AG04450 (cell line): Measurements from ENCODE around the gene MRPL19. TPM values are rescaled to one million over a fixed set of nuclear protein-coding genes. Genes with fewer than 3 reads are reported as not detected.

Experiments
- CTCF ChIA-PET: fragments of 300-600, 350-600 bp; formaldehyde crosslinking; extraction: SDS; loops from one replicate; lab custom pipeline; 2022; ENCODE audit warnings: antibody characterized with exemption, inconsistent platforms; lab: Charles Lee
- POLR2A ChIA-PET: fragments of 350-600 bp; formaldehyde crosslinking; extraction: SDS; loops from one replicate; lab custom pipeline; 2021; ENCODE audit warnings: antibody characterized with exemption, inconsistent platforms; lab: Yijun Ruan, JAX
- DNase-seq: peaks from one replicate; pipeline ENCODE4 v3.0.0-alpha.2; 2011; ENCODE audit warnings: low read depth, low spot score
- H3K27ac ChIP-seq: one replicate; pipeline ENCODE4 v1.5.1; 2012; ENCODE audit warnings: low read depth, low read length, control low read depth
- H3K27me3 ChIP-seq: one replicate; pipeline ENCODE4 v1.6.0; 2012; ENCODE audit warnings: low read length; ENCODE audit not compliant: control insufficient read depth, insufficient read depth
- H3K4me3 ChIP-seq: 2 replicates; pipeline ENCODE4 v1.5.1; 2011; ENCODE audit warnings: mild to moderate bottlenecking, low read depth, low read length, control low read depth
- H3K9me3 ChIP-seq: 2 replicates; pipeline ENCODE4 v1.5.1; 2012; ENCODE audit warnings: low read length; ENCODE audit not compliant: control insufficient read depth, insufficient read depth
- CTCF ChIP-seq: IDR thresholded peaks from 2 replicates; pipeline ENCODE4 v1.5.1; 2011; ENCODE audit warnings: low read depth, low read length, control low read depth, inconsistent platforms
- polyA plus RNA-seq: library from polyadenylated mRNA; depleted of rRNA; stranded (reverse); fragments of >200 nt; gene quantifications from 2 replicates; pipeline ENCODE4 v1.2.3, GENCODE V29; 2011

MRPL19 gene
- polyA plus RNA-seq, 1 experiment, result 59.1 TPM

GRCh38 chr2:75619956-75620740 is 26.4 kb upstream of the MRPL19 start:
- POLR2A ChIA-PET, result no interaction called here

GRCh38 chr2:75621228-75621627 is 25.4 kb upstream of the MRPL19 start:
- DNase-seq, result no peak
- ChIA-PET CTCF (interaction anchor here (0.7 to 6.5 kb wide), 4 partner anchors 12 to 217 kb away, joined by 3 to 47 read pairs (median 20); no protein-coding TSS in a partner anchor), POLR2A (no interaction called here)
- no peak overlapping the region for H3K4me3 ChIP-seq
- no peaks in the 10 kb centered on the region; the same call in 1 of the 2 replicates for H3K9me3 ChIP-seq
- TF ChIP-seq CTCF, result no peak
- H3K27me3 ChIP-seq, result peaks cover 3% of the 10 kb centered on the region
- H3K27ac ChIP-seq, result no peak overlapping the region

More at GRCh38 chr2:75619956-75620740, 26.4 kb upstream of the MRPL19 start:
- DNase-seq, result no peak
- H3K27me3 ChIP-seq, result peaks cover 2% of the 10 kb centered on the region
- no peak overlapping the region for H3K27ac ChIP-seq
- no peak for TF ChIP-seq CTCF
- CTCF ChIA-PET, result interaction anchor here (0.7 to 6.5 kb wide), 5 partner anchors 8 to 155 kb away, joined by 3 to 47 read pairs (median 18); no protein-coding TSS in a partner anchor
- no peaks in the 10 kb centered on the region; the same call in 1 of the 2 replicates for H3K9me3 ChIP-seq
- H3K4me3 ChIP-seq, result no peak overlapping the region

- no peak overlapping the region for H3K4me3 ChIP-seq
- POLR2A ChIA-PET, result no interaction called here
- H3K27ac ChIP-seq, result no peak overlapping the region
- H3K27me3 ChIP-seq, result peaks cover 5% of the 10 kb centered on the region
- no peaks in the 10 kb centered on the region for H3K9me3 ChIP-seq
- CTCF ChIA-PET, result interaction anchor here (5.9 to 6.5 kb wide), 2 partner anchors 13 to 158 kb away, joined by 37 to 47 read pairs; no protein-coding TSS in a partner anchor
- TF ChIP-seq CTCF, result no peak
- no peak for DNase-seq
These were observed 24.1 kb upstream of the MRPL19 start for GRCh38 chr2:75622500-75622899.

GRCh38 chr2:75622929-75623328 is 23.7 kb upstream of the MRPL19 start:
- H3K9me3 ChIP-seq, result no peaks in the 10 kb centered on the region
- ChIA-PET POLR2A (no interaction called here), CTCF (interaction anchor here (5.9 to 6.5 kb wide), 2 partner anchors 14 to 158 kb away, joined by 37 to 47 read pairs; no protein-coding TSS in a partner anchor)
- no peak overlapping the region for H3K27ac ChIP-seq
- TF ChIP-seq CTCF, result no peak
- DNase-seq, result no peak
- H3K27me3 ChIP-seq, result peaks cover 5% of the 10 kb centered on the region
- H3K4me3 ChIP-seq, result no peak overlapping the region
